CD14-positive monocyte (primary cell): ENCODE measurements around the gene KCNK6. TPM values are rescaled to one million over a fixed set of nuclear protein-coding genes. Genes with fewer than 3 reads are reported as not detected.
A peak's percentile ranks its signal among the peaks of the same experiment; 100 is the strongest.

ENCODE experiments used
- DNase-seq, 3 donors: peaks; one replicate each; pipeline ENCODE4 v3.0.0-alpha.2; 2011 to 2022
- H2AFZ ChIP-seq: 2 replicates; pipeline ENCODE4 v1.6.0; 2012; ENCODE audit warnings: mild to moderate bottlenecking, low read depth, low read length, inconsistent platforms; ENCODE audit not compliant: insufficient read depth, poor library complexity, severe bottlenecking
- H3K27ac ChIP-seq, 2 donors: 1 replicate in 1 of 2; 2 replicates in 1 of 2; pipeline ENCODE4 v1.5.1; 2012 to 2013; ENCODE audit warnings: low read length in 2 of 2, control low read depth in 1 of 2, inconsistent platforms in 1 of 2, low read depth in 1 of 2, mild to moderate bottlenecking in 1 of 2
- H3K27me3 ChIP-seq, 2 donors: one replicate each; pipeline versions ENCODE4 v1.6.0 to v1.6.1; 2011 to 2013; ENCODE audit warnings: low read length in 2 of 2; ENCODE audit not compliant: control insufficient read depth in 2 of 2, insufficient read depth in 2 of 2
- H3K36me3 ChIP-seq, 2 donors: replicated peaks in 1 of 2; 1 replicate in 1 of 2; 2 replicates in 1 of 2; pipeline versions ENCODE4 v1.5.1 to v1.6.1; 2012 to 2013; ENCODE audit warnings: low read length in 2 of 2, control low read depth in 1 of 2, inconsistent platforms in 1 of 2, mild to moderate bottlenecking in 1 of 2; ENCODE audit not compliant: insufficient read depth in 2 of 2, control insufficient read depth in 1 of 2
- H3K4me1 ChIP-seq, 2 donors: 1 replicate in 1 of 2; 2 replicates in 1 of 2; pipeline versions ENCODE4 v1.5.1 to v1.6.1; 2012 to 2013; ENCODE audit warnings: low read length in 2 of 2, control low read depth in 1 of 2, inconsistent platforms in 1 of 2, mild to moderate bottlenecking in 1 of 2, moderate library complexity in 1 of 2; ENCODE audit not compliant: insufficient read depth in 2 of 2, control insufficient read depth in 1 of 2
- H3K4me2 ChIP-seq: replicated peaks from 2 replicates; pipeline ENCODE3; 2012; ENCODE audit warnings: low read length, moderate library complexity, mild to moderate bottlenecking; ENCODE audit not compliant: poor library complexity, severe bottlenecking; ENCODE audit errors: extremely low read depth
- H3K4me3 ChIP-seq, 3 experiments: fragments of 200-600 bp in 1 of 3; sonication (generic) in 1 of 3; replicated peaks in 1 of 3; 1 replicate in 2 of 3; 2 replicates in 1 of 3; pipeline ENCODE4 v1.5.1; 2011 to 2013; ENCODE audit warnings: low read length in 3 of 3, mild to moderate bottlenecking in 3 of 3, control low read depth in 2 of 3, low read depth in 2 of 3, inconsistent platforms in 1 of 3, moderate library complexity in 1 of 3
- H3K79me2 ChIP-seq: 2 replicates; pipeline ENCODE4 v1.6.0; 2012; ENCODE audit warnings: mild to moderate bottlenecking, control low read depth, inconsistent platforms, low read length, moderate library complexity; ENCODE audit not compliant: insufficient read depth
- H3K9ac ChIP-seq: 2 replicates; pipeline ENCODE4 v1.6.0; 2017; ENCODE audit warnings: low read length, mild to moderate bottlenecking; ENCODE audit not compliant: insufficient read depth, poor library complexity, severe bottlenecking
- H3K9me3 ChIP-seq, 2 donors: replicated peaks in 1 of 2; 1 replicate in 1 of 2; 2 replicates in 1 of 2; pipeline versions ENCODE4 v1.5.1 to v1.6.1; 2012 to 2013; ENCODE audit warnings: low read length in 2 of 2, control low read depth in 1 of 2; ENCODE audit not compliant: control insufficient read depth in 1 of 2, insufficient read depth in 1 of 2
- H4K20me1 ChIP-seq: 2 replicates; pipeline ENCODE4 v1.6.0; 2012; ENCODE audit warnings: mild to moderate bottlenecking, low read length, control low read depth, moderate library complexity; ENCODE audit not compliant: insufficient read depth
- H3K27ac Mint-ChIP-seq, 7 donors: one replicate each; pipeline ENCODE4 v1.8.0; 2020; ENCODE audit warnings: mild to moderate bottlenecking in 7 of 7, mixed read lengths in 7 of 7, moderate library complexity in 6 of 7, inconsistent platforms in 2 of 7
- H3K27me3 Mint-ChIP-seq, 3 donors: one replicate each; pipeline ENCODE4 v1.8.0; 2021 to 2022; ENCODE audit warnings: low read depth in 3 of 3, mild to moderate bottlenecking in 3 of 3, mixed read lengths in 3 of 3, moderate library complexity in 3 of 3, inconsistent platforms in 1 of 3
- H3K36me3 Mint-ChIP-seq, 2 donors: one replicate each; pipeline ENCODE4 v1.8.0; 2020; ENCODE audit warnings: mixed read lengths in 2 of 2, inconsistent platforms in 1 of 2, mild to moderate bottlenecking in 1 of 2
- H3K4me1 Mint-ChIP-seq: one replicate; pipeline ENCODE4 v1.8.0; 2020; ENCODE audit warnings: mild to moderate bottlenecking, mixed read lengths
- H3K4me3 Mint-ChIP-seq, 2 donors: one replicate each; pipeline ENCODE4 v1.8.0; 2020; ENCODE audit warnings: mild to moderate bottlenecking in 2 of 2, mixed read lengths in 2 of 2, moderate library complexity in 1 of 2
- H3K9me3 Mint-ChIP-seq, 7 donors: one replicate each; pipeline ENCODE4 v1.8.0; 2020 to 2022; ENCODE audit warnings: mixed read lengths in 7 of 7, mild to moderate bottlenecking in 6 of 7, moderate library complexity in 6 of 7, inconsistent platforms in 2 of 7
- WGBS: methylation state at CpG from one replicate; pipeline ENCODE4 v1.1.5; 2013; ENCODE audit warnings: missing lambda C conversion rate; ENCODE audit not compliant: insufficient coverage; 5-methylcytosine and 5-hydroxymethylcytosine counted together
- intact Hi-C, 2 donors: fragments of 100-400 bp; cut with micrococcal nuclease; formaldehyde crosslinking; loops; one replicate each; pipeline versions ENCODE4 v1.15.0 to v1.15.1; 2023
- polyA plus RNA-seq, 3 donors: library from polyadenylated mRNA; depleted of rRNA in 1 of 3; unstranded in 2 of 3; stranded (reverse) in 1 of 3; fragments of 300-500 nt in 2 of 3; fragments of >200 nt in 1 of 3; fragmentation: Illumina TruSeq in 2 of 3; gene quantifications; 1 replicate in 2 of 3; 2 replicates in 1 of 3; pipeline ENCODE4 v1.2.3, GENCODE V29; 2012 to 2021
- TF ChIP-seq, protein P1 (sequence below): fragments of 200-600 bp; IDR thresholded peaks from one replicate; pipeline ENCODE4 v1.8.0; 2022; ENCODE audit warnings: antibody characterized with exemption, mild to moderate bottlenecking

The KCNK6 gene
- polyA plus RNA-seq, 3 donors: 7.3 to 21.5 (median 8.7) TPM

DNA sequence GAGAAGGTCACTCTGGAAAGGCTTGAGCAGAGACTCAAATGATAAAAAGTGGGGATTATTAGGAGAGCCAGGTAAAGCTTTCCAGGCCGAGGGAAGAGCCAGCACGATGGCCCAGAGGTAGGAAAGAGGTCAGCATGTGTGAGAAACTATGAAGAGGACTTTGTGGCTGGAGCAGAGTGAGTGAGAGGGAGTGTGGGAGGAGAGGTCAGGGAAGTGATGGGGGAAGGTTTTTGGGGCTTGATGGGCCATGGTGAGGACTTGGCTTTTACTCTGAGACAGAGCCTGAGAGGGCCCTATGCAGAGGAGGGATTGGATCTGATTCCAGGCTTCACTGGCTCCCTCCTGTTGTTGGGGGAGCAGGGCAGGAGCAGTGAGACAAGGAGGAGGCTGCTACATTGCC lies 21.3 kb downstream of the KCNK6 start:
- H3K36me3 Mint-ChIP-seq: peaks cover 17 to 32% of the 10 kb centered on the region in 2 donors

GRCh38 chr19:38346837-38347236 lies 27.2 kb downstream of the KCNK6 start:
- Mint-ChIP-seq H3K27ac (no peak overlapping the region), H3K4me3 (no peak overlapping the region), H3K36me3 (peaks cover 6 to 13% of the 10 kb centered on the region in 2 donors), H3K9me3 (no peaks in the 10 kb centered on the region), H3K27me3 (peaks cover 3 to 10% (median 7%) of the 10 kb centered on the region in 3 donors), H3K4me1 (no peaks in the 10 kb centered on the region)
- intact Hi-C loops: no loop called here
- no CpG with 5 or more reads among the region's 4 CpGs for WGBS
- Histone ChIP-seq H3K4me2 (no peak overlapping the region), H3K27me3 (no peaks in the 10 kb centered on the region), H3K27ac (no peak overlapping the region), H3K4me1 (no peaks in the 10 kb centered on the region), H3K4me3 (no peak overlapping the region), H3K9me3 (no peaks in the 10 kb centered on the region), H4K20me1 (no peaks in the 10 kb centered on the region), H3K36me3 (no peaks in the 10 kb centered on the region), H3K79me2 (no peaks in the 10 kb centered on the region), H3K9ac (no peak overlapping the region), H2AFZ (no peak overlapping the region)
- DNase-seq: no peak
- TF ChIP-seq, protein P1, sequence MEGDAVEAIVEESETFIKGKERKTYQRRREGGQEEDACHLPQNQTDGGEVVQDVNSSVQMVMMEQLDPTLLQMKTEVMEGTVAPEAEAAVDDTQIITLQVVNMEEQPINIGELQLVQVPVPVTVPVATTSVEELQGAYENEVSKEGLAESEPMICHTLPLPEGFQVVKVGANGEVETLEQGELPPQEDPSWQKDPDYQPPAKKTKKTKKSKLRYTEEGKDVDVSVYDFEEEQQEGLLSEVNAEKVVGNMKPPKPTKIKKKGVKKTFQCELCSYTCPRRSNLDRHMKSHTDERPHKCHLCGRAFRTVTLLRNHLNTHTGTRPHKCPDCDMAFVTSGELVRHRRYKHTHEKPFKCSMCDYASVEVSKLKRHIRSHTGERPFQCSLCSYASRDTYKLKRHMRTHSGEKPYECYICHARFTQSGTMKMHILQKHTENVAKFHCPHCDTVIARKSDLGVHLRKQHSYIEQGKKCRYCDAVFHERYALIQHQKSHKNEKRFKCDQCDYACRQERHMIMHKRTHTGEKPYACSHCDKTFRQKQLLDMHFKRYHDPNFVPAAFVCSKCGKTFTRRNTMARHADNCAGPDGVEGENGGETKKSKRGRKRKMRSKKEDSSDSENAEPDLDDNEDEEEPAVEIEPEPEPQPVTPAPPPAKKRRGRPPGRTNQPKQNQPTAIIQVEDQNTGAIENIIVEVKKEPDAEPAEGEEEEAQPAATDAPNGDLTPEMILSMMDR: no peak

More for the DNA sequence above, 21.3 kb downstream of the KCNK6 start:
- Histone ChIP-seq H3K36me3 (no peaks in the 10 kb centered on the region), H3K9ac (no peak overlapping the region), H3K27ac (no peak overlapping the region), H2AFZ (no peak overlapping the region), H3K27me3 (no peaks in the 10 kb centered on the region), H3K4me3 (no peak overlapping the region), H3K4me1 (peaks cover 6 to 12% of the 10 kb centered on the region in 2 donors), H3K79me2 (no peaks in the 10 kb centered on the region), H3K4me2 (no peak overlapping the region), H4K20me1 (no peaks in the 10 kb centered on the region), H3K9me3 (no peaks in the 10 kb centered on the region)
- H3K27me3 Mint-ChIP-seq: peaks cover 0 to 2% (median 0%) of the 10 kb centered on the region in 3 donors
- TF ChIP-seq, protein P1: no peak
- intact Hi-C loops: no loop called here
- H3K4me1 Mint-ChIP-seq: peaks cover 6% of the 10 kb centered on the region
- DNase-seq: no peak
- H3K27ac Mint-ChIP-seq: peak overlapping the region in 1 of 7 donors; percentile 37
- H3K9me3 Mint-ChIP-seq: no peaks in the 10 kb centered on the region
- WGBS: 96% methylated on average over 2 of the region's 2 CpGs
- H3K4me3 Mint-ChIP-seq: no peak overlapping the region
